ENCODE measurements around the gene COPS7A. TPM values are rescaled to one million over a fixed set of nuclear protein-coding genes. Genes with fewer than 3 reads are reported as not detected.

COPS7A gene
- total RNA-seq, 2 donors from 2014 or later = 20.2 to 27.7 TPM

DNA sequence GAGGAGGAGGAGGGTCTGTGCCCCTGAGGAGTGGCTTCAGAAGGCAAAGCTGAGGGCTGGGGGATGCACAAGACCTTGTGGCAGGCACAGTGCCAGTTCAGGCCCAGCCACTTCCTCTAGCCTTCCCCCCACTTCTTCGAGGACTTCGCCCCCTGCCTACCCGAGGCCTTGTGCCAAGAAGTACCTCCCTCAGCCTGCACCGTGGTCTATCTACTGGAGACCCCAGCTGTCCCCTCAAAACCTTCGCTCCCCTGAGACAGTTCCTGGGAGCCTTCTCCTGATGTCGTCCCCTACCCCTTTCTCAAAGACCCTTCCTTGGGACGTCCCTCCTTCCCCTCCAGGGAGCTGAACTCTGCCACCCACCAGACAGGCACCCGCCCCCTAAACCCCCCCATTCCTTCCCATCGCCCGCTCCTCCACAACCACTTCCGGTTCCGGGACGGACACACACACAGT is 35.3 kb upstream of the COPS7A start:
- ATAC-seq = no peak
- Histone ChIP-seq H3K9me3 (no peaks in the 10 kb centered on the region), H3K27ac (peak overlapping the region; percentile 93 to 96 (median 96)), H3K4me1 (peaks cover 32% of the 10 kb centered on the region), H3K36me3 (replicated peaks in 1 of 2; ENCODE audit: insufficient read depth in 1 of 2, low read depth in 2 of 2) (no peaks in the 10 kb centered on the region), H3K27me3 (no peaks in the 10 kb centered on the region), H3K4me3 (peak overlapping the region; percentile 69 to 99)
- intact Hi-C loops (cut with DNase I) = no loop called here
- peak; percentile 42 to 50 (median 48) for DNase-seq
- TF ChIP-seq, protein P1, sequence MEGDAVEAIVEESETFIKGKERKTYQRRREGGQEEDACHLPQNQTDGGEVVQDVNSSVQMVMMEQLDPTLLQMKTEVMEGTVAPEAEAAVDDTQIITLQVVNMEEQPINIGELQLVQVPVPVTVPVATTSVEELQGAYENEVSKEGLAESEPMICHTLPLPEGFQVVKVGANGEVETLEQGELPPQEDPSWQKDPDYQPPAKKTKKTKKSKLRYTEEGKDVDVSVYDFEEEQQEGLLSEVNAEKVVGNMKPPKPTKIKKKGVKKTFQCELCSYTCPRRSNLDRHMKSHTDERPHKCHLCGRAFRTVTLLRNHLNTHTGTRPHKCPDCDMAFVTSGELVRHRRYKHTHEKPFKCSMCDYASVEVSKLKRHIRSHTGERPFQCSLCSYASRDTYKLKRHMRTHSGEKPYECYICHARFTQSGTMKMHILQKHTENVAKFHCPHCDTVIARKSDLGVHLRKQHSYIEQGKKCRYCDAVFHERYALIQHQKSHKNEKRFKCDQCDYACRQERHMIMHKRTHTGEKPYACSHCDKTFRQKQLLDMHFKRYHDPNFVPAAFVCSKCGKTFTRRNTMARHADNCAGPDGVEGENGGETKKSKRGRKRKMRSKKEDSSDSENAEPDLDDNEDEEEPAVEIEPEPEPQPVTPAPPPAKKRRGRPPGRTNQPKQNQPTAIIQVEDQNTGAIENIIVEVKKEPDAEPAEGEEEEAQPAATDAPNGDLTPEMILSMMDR (IDR thresholded peaks at IDR 0.05) = no peak
- TF ChIP-seq POLR2A (IDR thresholded peaks at IDR 0.05) = no peak
- 0 to 3% methylated on average over 11 to 13 of the region's 13 CpGs for WGBS, 2 donors

DNA sequence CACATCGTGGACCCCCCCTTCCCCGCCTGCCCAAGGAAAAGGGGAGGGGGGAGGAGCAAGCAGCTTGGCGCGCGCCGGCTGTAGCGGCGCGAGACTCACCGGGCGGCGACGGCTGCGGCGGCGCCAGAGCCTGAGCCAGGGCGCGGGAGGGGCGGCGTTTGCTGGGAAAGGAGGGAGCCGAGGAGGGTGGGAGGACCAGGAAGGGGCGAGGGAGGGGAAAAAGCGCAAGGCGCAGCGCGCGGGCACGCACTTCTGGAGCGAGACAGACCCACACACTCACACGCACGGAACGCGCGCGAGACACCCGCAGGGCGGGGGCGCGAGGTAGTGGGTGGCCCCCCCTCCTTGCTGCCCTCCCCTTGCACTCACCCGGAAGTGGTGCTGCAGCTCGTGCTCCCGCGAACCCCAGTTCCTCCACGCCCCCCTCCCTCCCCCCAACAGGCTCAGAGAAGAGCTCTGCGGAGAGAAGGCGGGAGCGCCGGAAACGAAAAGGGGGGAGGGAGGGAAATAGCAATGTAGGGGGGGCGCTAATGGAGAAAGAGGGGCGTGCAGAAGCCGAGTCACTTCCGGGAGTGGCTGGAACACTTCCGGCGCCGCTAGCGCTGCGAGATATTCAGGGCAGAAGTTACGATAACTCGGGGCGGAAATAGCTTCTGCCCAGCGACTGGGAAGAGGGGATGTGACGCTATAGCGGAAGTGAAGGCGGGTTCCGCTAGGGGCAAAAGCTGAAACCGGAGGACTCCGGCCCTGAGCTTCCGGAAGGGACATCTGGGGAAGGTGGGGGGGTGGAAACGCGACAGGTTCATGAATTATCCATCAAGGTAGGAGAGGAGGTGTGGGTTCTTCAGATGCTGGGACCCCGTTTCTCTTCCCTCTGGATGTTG is 34.6 kb upstream of the COPS7A start, which contains the start of gene ZNF384:
ZNF384 (minus strand) TSS at position 377 of the 884 bp plus-strand sequence. CDS start 9,855 bp downstream, outside the sequence.
- Histone ChIP-seq H3K36me3 (replicated peaks in 1 of 2; ENCODE audit: insufficient read depth in 1 of 2, low read depth in 2 of 2) (no peaks in the 10 kb centered on the region), H3K4me3 (peak within 1 kb of the TSS; percentile 69 to 99), H3K9me3 (no peaks in the 10 kb centered on the region), H3K27ac (peak within 1 kb of the TSS; percentile 93 to 96 (median 96)), H3K27me3 (no peaks in the 10 kb centered on the region), H3K4me1 (peaks cover 32% of the 10 kb centered on the region)
- DNase-seq (peak; percentile 97 to 98 (median 97)), ATAC-seq (peak; percentile 92)
- intact Hi-C loops (cut with DNase I) = no loop called here
- WGBS, 2 donors = 0 to 1% methylated on average over 41 to 69 of the region's 72 CpGs
- TF ChIP-seq, protein P1 (IDR thresholded peaks at IDR 0.05) = peak in 4 of 7 experiments; percentile 59 to 61 (median 60)
- peak; percentile 34 to 75 (median 67) for TF ChIP-seq POLR2A (IDR thresholded peaks at IDR 0.05)

DNA sequence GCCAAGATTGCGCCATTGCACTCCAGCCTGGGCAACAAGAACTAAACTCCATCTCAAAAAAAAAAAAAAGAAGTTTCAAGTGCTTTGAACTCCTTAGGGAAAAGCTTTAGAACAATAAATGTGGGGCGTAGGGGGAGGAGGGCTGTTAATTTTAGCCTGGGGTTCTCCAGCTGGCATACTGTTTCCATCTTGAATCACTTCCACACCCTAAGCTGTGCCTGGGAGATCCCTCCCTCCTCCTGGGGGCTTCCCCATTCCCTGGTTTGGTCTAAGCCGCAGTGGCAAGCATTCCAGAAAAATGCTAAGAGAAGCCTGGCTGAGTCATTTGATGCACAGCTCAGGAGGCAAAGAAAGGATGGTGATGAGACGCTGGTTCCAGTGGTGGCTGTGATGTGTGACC is 32.4 kb upstream of the COPS7A start:
- Histone ChIP-seq H3K27me3 (no peaks in the 10 kb centered on the region), H3K9me3 (no peaks in the 10 kb centered on the region), H3K27ac (no peak overlapping the region), H3K4me3 (no peak overlapping the region), H3K36me3 (replicated peaks in 1 of 2; ENCODE audit: insufficient read depth in 1 of 2, low read depth in 2 of 2) (no peaks in the 10 kb centered on the region), H3K4me1 (peaks cover 26% of the 10 kb centered on the region)
- ATAC-seq = no peak
- DNase-seq = no peak
- 87 to 94% methylated on average over 4 of the region's 4 CpGs for WGBS, 2 donors
- no peak for TF ChIP-seq POLR2A (IDR thresholded peaks at IDR 0.05)
- TF ChIP-seq, protein P1 (IDR thresholded peaks at IDR 0.05) = no peak
- intact Hi-C loops (cut with DNase I) = no loop called here

DNA sequence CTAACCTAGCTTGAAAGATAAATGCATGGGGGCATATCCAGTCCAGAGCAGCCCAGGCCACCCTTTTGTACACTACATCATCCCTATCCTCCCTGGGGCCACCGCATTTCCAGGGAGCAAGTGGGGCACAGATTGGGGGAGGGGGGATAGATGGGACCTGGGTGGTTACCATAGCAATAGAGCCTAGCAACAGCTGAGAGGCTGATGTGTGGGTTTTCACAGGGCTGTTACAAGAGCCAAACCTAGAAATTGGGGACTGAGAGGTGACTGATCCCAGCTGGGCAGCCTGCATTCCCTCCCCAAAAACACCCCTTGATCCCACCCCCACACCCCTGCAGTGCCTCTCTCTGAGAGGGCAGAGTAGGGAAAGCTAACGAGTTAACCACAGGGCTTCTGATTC is 31.0 kb upstream of the COPS7A start:
- H3K27me3 ChIP-seq = no peaks in the 10 kb centered on the region
- H3K4me1 ChIP-seq = peaks cover 16% of the 10 kb centered on the region
- no peaks in the 10 kb centered on the region for H3K36me3 ChIP-seq (replicated peaks in 1 of 2; ENCODE audit: insufficient read depth in 1 of 2, low read depth in 2 of 2)
- intact Hi-C loops (cut with DNase I) = no loop called here
- H3K27ac ChIP-seq = no peak overlapping the region
- H3K9me3 ChIP-seq = no peaks in the 10 kb centered on the region
- H3K4me3 ChIP-seq = no peak overlapping the region
- WGBS, 2 donors = 36 to 62% methylated on average over 1 to 2 of the region's 2 CpGs
- TF ChIP-seq POLR2A (IDR thresholded peaks at IDR 0.05) = no peak
- TF ChIP-seq, protein P1 (IDR thresholded peaks at IDR 0.05) = no peak
- DNase-seq = no peak
- ATAC-seq = no peak

Measured in body of pancreas (tissue), 4 donors.